ENCODE results near the gene ANKMY2. TPM values are rescaled to one million over a fixed set of nuclear protein-coding genes. Genes with fewer than 3 reads are reported as not detected.
"Not testable (repeated sequence)": the region's sequence is repeated elsewhere in the genome, so short reads cannot be mapped to it uniquely, and the experiment has no call there.

ANKMY2 gene
- total RNA-seq, 1 donor from 2014 or later: 10.9 TPM

DNA sequence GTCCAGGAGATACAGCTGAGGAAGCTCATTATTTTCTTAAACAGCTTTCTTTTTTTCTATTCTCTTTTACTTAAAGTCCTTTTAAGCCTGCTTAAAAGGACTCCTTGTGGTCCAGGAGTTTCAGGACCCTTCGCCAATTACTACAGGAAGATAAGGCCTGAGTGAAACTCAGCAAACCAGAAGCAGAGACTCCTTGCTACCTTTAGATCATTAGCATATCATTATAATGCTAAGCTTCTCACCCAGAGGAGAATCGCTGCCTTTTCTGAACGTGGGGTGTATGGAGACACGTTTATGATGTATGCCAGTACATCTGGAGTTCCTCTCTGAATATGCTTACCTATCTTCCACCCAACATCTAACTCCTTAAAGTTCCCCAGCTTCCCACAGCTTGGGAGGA lies 47.5 kb downstream of the ANKMY2 start:
- no peak for DNase-seq (ENCODE audit: low read depth)
- no peaks in the 10 kb centered on the region for H3K27me3 ChIP-seq (ENCODE audit: control insufficient read depth, insufficient read depth, low read length)
- no peak overlapping the region for H3K4me3 ChIP-seq (ENCODE audit: low read depth, low read length)
- TF ChIP-seq, protein P1, sequence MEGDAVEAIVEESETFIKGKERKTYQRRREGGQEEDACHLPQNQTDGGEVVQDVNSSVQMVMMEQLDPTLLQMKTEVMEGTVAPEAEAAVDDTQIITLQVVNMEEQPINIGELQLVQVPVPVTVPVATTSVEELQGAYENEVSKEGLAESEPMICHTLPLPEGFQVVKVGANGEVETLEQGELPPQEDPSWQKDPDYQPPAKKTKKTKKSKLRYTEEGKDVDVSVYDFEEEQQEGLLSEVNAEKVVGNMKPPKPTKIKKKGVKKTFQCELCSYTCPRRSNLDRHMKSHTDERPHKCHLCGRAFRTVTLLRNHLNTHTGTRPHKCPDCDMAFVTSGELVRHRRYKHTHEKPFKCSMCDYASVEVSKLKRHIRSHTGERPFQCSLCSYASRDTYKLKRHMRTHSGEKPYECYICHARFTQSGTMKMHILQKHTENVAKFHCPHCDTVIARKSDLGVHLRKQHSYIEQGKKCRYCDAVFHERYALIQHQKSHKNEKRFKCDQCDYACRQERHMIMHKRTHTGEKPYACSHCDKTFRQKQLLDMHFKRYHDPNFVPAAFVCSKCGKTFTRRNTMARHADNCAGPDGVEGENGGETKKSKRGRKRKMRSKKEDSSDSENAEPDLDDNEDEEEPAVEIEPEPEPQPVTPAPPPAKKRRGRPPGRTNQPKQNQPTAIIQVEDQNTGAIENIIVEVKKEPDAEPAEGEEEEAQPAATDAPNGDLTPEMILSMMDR (IDR thresholded peaks at IDR 0.05; ENCODE audit: insufficient read depth, low read length, poor library complexity, severe bottlenecking): no peak
- H3K36me3 ChIP-seq (ENCODE audit: control insufficient read depth, insufficient read depth, low read length): peaks cover 2% of the 10 kb centered on the region

DNA sequence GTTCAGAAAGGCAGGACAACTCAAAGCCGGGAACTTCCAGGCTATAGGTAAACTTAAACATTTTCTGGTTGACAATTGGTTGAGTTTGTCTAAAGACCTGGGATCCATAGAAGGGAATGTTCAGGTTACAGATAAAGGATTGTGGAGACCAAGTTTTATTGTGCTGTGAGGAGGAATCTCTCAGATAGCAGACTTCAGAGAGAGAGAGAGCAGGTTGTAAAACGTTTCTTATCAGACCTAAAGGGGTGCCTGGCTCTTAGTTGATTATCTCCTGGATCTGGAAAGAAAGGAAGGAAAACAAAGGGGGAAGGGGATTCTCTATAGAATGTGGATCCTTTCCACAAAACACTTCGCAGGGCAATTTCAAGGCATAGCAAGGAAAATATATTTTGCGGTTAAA lies 50.0 kb downstream of the ANKMY2 start:
- H3K4me3 ChIP-seq (ENCODE audit: low read depth, low read length); H3K36me3 ChIP-seq (ENCODE audit: control insufficient read depth, insufficient read depth, low read length): not testable (repeated sequence)

DNA sequence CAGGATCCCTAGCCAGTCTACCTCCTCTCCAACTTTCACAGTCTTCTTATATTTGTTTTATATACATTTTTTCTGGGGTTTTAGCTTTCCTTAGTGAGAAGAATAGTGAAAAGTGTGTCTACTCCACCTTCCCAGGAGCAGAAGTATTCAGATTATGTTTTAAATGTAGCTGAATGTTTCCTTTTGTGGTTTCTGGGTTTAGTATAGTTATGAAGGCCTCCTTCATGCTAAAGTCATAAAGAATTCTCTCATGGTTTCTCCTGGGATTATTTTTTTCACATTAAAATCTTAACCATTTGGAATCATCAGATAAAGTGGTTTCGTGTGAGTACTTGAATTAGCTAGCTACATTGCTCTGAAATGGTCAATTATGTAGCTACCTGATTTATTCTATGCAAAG lies 50.9 kb downstream of the ANKMY2 start:
- Histone ChIP-seq H3K36me3 (ENCODE audit: control insufficient read depth, insufficient read depth, low read length) (no peaks in the 10 kb centered on the region), H3K4me3 (ENCODE audit: low read depth, low read length) (no peak overlapping the region), H3K27me3 (ENCODE audit: control insufficient read depth, insufficient read depth, low read length) (no peaks in the 10 kb centered on the region)
- TF ChIP-seq, protein P1 (IDR thresholded peaks at IDR 0.05; ENCODE audit: insufficient read depth, low read length, poor library complexity, severe bottlenecking): no peak
- DNase-seq (ENCODE audit: low read depth): no peak

More for the DNA sequence above, 50.0 kb downstream of the ANKMY2 start:
- not testable (repeated sequence) for DNase-seq (ENCODE audit: low read depth); H3K27me3 ChIP-seq (ENCODE audit: control insufficient read depth, insufficient read depth, low read length)

DNA sequence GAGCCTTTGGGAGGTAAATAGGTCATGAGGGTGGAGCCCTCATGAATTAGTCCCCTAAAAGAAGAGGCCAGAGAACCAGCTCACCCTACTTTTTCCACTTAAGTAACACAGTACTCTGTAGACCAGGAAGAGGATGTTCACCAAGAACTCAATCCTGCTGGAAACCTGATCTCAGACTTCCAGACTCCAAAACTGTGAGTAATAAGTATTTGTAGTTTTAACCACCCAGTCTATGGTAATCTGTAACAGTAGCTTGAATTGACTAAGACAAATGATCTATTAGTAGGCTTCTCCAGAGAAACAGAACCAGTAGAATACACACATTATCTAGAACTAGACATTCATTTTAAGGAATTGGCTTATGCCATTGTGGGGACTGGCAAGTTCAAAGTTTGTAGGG lies 51.5 kb downstream of the ANKMY2 start:
- Histone ChIP-seq H3K36me3 (ENCODE audit: control insufficient read depth, insufficient read depth, low read length) (no peaks in the 10 kb centered on the region), H3K27me3 (ENCODE audit: control insufficient read depth, insufficient read depth, low read length) (no peaks in the 10 kb centered on the region), H3K4me3 (ENCODE audit: low read depth, low read length) (no peak overlapping the region)
- TF ChIP-seq, protein P1 (IDR thresholded peaks at IDR 0.05; ENCODE audit: insufficient read depth, low read length, poor library complexity, severe bottlenecking): no peak
- peak; percentile 1 for DNase-seq (ENCODE audit: low read depth)

DNA sequence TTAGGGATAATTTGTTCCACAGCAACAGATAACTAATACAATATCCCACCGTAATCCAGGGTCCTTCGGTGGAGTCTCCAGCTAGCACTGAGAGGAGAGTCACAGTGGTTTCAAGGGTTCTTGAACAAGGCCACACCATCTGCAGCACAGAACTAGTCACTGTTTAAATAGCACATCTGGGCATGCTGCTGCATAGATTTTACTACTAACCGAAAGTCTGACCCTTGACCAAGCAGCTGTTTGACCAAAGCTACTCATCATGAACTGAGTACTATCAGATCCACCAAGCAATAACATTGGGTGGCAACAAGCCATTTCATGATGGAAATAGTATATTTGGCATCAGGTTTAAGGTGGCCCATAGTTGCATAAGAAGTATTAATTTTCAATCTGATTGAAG lies 53.2 kb downstream of the ANKMY2 start:
- no peak overlapping the region for H3K4me3 ChIP-seq (ENCODE audit: low read depth, low read length)
- TF ChIP-seq, protein P1 (IDR thresholded peaks at IDR 0.05; ENCODE audit: insufficient read depth, low read length, poor library complexity, severe bottlenecking): no peak
- DNase-seq (ENCODE audit: low read depth): no peak

DNA sequence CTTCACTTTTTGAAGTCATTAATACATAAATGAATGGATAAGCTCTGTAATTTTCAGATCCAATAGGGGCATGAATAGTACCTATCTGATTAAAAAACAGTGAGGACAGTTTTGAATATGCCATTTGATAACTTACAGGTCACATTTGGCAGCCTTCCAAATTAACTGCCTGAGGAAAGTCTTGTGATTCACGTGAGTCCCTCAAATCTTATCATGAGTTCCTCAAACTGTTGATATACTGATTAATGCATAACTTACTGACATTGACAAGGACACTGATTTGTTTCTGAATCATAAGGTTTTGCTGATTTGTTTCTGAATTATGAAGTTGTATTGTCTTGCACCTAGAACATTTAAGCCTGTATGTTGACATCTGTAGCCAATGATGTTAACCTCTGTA lies 55.1 kb downstream of the ANKMY2 start:
- Histone ChIP-seq H3K4me3 (ENCODE audit: low read depth, low read length) (no peak overlapping the region), H3K27me3 (ENCODE audit: control insufficient read depth, insufficient read depth, low read length) (no peaks in the 10 kb centered on the region), H3K36me3 (ENCODE audit: control insufficient read depth, insufficient read depth, low read length) (no peaks in the 10 kb centered on the region)
- TF ChIP-seq, protein P1 (IDR thresholded peaks at IDR 0.05; ENCODE audit: insufficient read depth, low read length, poor library complexity, severe bottlenecking): no peak
- no peak for DNase-seq (ENCODE audit: low read depth)

More for the DNA sequence above, 53.2 kb downstream of the ANKMY2 start:
- no peaks in the 10 kb centered on the region for H3K27me3 ChIP-seq (ENCODE audit: control insufficient read depth, insufficient read depth, low read length)
- H3K36me3 ChIP-seq (ENCODE audit: control insufficient read depth, insufficient read depth, low read length): no peaks in the 10 kb centered on the region

All from kidney epithelial cell (primary cell).